Coronary artery (tissue), 2 donors: ENCODE results near the gene FAM217B.
A peak's percentile ranks its signal among the peaks of the same experiment; 100 is the strongest.

Source experiments
- DNase-seq: peaks from one replicate; pipeline ENCODE4 v3.0.0-alpha.2; 2017; ENCODE audit warnings: low spot score
- H3K27ac ChIP-seq, 2 donors: fragments of 200-600 bp; sonication (generic); one replicate each; pipeline ENCODE4 v1.5.1; 2016 to 2019
- H3K4me3 ChIP-seq: fragments of 200-600 bp; sonication (generic); 2 replicates; pipeline ENCODE4 v1.5.1; 2016; ENCODE audit warnings: mild to moderate bottlenecking, moderate library complexity
- CTCF ChIP-seq: fragments of 200-600 bp; sonication (generic); IDR thresholded peaks from one replicate; pipeline ENCODE4 v1.5.1; 2019; ENCODE audit warnings: antibody characterized with exemption

FAM217B gene

GRCh38 chr20:59933296-59933848 is 6.8 kb upstream of the FAM217B start, which contains the start of gene SYCP2:
Gene SYCP2 (minus strand): TSS chr20:59933637. CDS start chr20:59922413, 11,224 bp downstream.
- no peak for TF ChIP-seq CTCF
- DNase-seq, result no peak
- peak within 1 kb of the TSS; percentile 34 to 76 for H3K27ac ChIP-seq

GRCh38 chr20:59933849-59934585 is 6.2 kb upstream of the FAM217B start:
- peak; percentile 97 for TF ChIP-seq CTCF
- peak overlapping the region; percentile 34 to 76 for H3K27ac ChIP-seq
- DNase-seq, result peak; percentile 84
- H3K4me3 ChIP-seq, result peak overlapping the region; percentile 74

More at GRCh38 chr20:59933296-59933848, 6.8 kb upstream of the FAM217B start, which contains the start of gene SYCP2:
- peak within 1 kb of the TSS; percentile 74 for H3K4me3 ChIP-seq

GRCh38 chr20:59935457-59936185 is 4.6 kb upstream of the FAM217B start:
- no peak overlapping the region for H3K4me3 ChIP-seq
- no peak for DNase-seq
- TF ChIP-seq CTCF, result no peak
- H3K27ac ChIP-seq, result no peak overlapping the region

GRCh38 chr20:59936409-59936808 is 3.8 kb upstream of the FAM217B start:
- no peak overlapping the region for H3K4me3 ChIP-seq
- no peak overlapping the region for H3K27ac ChIP-seq
- DNase-seq, result no peak
- TF ChIP-seq CTCF, result no peak

GRCh38 chr20:59937150-59937549 is 3.0 kb upstream of the FAM217B start:
- no peak for DNase-seq
- TF ChIP-seq CTCF, result no peak
- no peak overlapping the region for H3K27ac ChIP-seq
- no peak overlapping the region for H3K4me3 ChIP-seq

- peak overlapping the region in 1 of 2 donors; percentile 98 for H3K27ac ChIP-seq
- H3K4me3 ChIP-seq, result peak overlapping the region; percentile 87
Measured at GRCh38 chr20:59938221-59938620, 2.0 kb upstream of the FAM217B start.

More at GRCh38 chr20:59938221-59938620, 2.0 kb upstream of the FAM217B start:
- TF ChIP-seq CTCF, result no peak
- no peak for DNase-seq
